Lower leg skin (tissue), 4 donors: ENCODE measurements around the gene SMOC1. TPM values are rescaled to one million over a fixed set of nuclear protein-coding genes. Genes with fewer than 3 reads are reported as not detected.

ENCODE experiments used
- DNase-seq, 2 donors: peaks; one replicate each; pipeline ENCODE4 v3.0.0-alpha.2; 2019; ENCODE audit warnings: low spot score in 2 of 2
- H3K4me3 ChIP-seq: fragments of 200-600 bp; sonication (generic); 2 replicates; pipeline ENCODE4 v1.5.1; 2017; ENCODE audit warnings: mild to moderate bottlenecking, low read depth; ENCODE audit not compliant: poor library complexity, severe bottlenecking
- POLR2A ChIP-seq, 2 donors: fragments of 450-650 bp; IDR thresholded peaks; one replicate each; pipeline ENCODE4 v1.6.1; 2016 to 2017; ENCODE audit warnings: antibody characterized with exemption in 2 of 2, mild to moderate bottlenecking in 1 of 2, moderate library complexity in 1 of 2
- WGBS, 2 donors: methylation state at CpG; one replicate each; pipeline ENCODE4 v1.1.5; 2018; 5-methylcytosine and 5-hydroxymethylcytosine counted together
- intact Hi-C: fragments of 100-400 bp; cut with DNase I; formaldehyde crosslinking; loops from one replicate; pipeline ENCODE4 v1.15.0; 2023; ENCODE audit warnings: low total_unique reads
- total RNA-seq, 4 donors: library from RNA; depleted of rRNA; stranded (reverse); fragments of >200 nt; gene quantifications; one replicate each; pipeline ENCODE4 v1.1.0, GENCODE V29; 2016
- TF ChIP-seq, protein P1 (sequence below), 3 donors: fragments of 450-650 bp; IDR thresholded peaks; one replicate each; pipeline ENCODE4 v1.5.1; 2016; ENCODE audit warnings: antibody characterized with exemption in 3 of 3, mild to moderate bottlenecking in 3 of 3, moderate library complexity in 2 of 3

SMOC1 gene
- total RNA-seq, 4 donors from 2014 or later = 1.1 to 5.4 (median 1.9) TPM

DNA sequence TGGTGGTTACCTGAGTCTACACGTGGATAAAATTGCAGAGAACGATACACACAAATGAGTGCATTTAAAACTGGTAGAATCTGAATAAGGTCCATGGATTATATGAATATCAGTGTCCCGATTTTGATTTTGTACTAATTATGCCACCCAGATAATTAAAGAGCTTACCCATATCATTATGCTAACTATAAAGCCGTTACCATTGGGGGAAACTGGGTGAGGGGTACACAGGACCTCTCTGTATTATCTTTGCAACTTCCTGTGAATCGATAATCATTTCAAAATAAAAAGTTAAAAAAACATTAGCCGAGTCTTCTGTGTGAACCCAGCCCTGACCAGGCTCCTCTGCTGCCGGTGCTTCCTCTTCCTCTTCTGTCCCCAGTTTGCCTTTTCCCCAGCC is 107.1 kb downstream of the SMOC1 start:
- WGBS, 2 donors = 84% methylated on average over 7 of the region's 7 CpGs
- H3K4me3 ChIP-seq = no peak overlapping the region
- intact Hi-C loops = no loop called here
- TF ChIP-seq, protein P1, sequence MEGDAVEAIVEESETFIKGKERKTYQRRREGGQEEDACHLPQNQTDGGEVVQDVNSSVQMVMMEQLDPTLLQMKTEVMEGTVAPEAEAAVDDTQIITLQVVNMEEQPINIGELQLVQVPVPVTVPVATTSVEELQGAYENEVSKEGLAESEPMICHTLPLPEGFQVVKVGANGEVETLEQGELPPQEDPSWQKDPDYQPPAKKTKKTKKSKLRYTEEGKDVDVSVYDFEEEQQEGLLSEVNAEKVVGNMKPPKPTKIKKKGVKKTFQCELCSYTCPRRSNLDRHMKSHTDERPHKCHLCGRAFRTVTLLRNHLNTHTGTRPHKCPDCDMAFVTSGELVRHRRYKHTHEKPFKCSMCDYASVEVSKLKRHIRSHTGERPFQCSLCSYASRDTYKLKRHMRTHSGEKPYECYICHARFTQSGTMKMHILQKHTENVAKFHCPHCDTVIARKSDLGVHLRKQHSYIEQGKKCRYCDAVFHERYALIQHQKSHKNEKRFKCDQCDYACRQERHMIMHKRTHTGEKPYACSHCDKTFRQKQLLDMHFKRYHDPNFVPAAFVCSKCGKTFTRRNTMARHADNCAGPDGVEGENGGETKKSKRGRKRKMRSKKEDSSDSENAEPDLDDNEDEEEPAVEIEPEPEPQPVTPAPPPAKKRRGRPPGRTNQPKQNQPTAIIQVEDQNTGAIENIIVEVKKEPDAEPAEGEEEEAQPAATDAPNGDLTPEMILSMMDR (IDR thresholded peaks at IDR 0.05) = no peak
- no peak for TF ChIP-seq POLR2A (IDR thresholded peaks at IDR 0.05)
- no peak for DNase-seq

DNA sequence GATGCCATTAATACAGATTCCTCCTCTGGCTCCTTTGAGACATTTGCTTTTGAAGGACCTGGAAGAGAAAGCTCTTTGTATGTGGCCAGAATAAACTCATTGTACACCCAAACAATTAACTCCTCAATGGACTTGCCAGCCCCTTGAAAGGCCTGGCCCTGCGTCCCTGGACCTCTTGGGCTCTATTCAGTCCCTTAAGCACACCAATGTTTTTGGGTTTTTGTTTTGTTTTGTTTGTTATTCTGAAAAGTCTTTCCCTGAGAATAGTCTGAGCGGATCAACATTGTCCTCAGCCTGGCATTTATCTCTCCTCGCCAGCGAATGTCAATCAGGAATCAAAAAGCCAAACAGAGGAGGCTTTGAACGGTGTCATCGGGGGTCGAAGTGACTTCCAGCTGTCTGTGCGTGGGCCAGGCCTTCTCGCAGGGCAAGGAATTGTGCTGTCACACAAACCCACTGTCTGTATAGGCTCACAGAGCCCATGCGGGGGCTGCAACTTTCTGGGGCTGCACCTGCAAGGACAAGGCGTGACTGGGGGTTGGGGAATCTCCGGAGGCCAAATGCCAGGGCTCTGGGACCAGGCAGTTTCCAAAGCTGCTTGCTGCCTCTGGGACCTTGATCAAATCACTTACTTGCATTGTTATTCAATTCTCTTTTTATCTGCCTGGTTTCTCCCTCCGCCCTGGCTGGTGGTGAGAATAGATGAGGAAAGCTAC is 108.3 kb downstream of the SMOC1 start:
- no peak for DNase-seq
- intact Hi-C loops = no loop called here
- H3K4me3 ChIP-seq = no peak overlapping the region
- TF ChIP-seq POLR2A (IDR thresholded peaks at IDR 0.05) = no peak
- TF ChIP-seq, protein P1 (IDR thresholded peaks at IDR 0.05) = no peak
- WGBS, 2 donors = 73 to 78% methylated on average over 13 of the region's 13 CpGs

DNA sequence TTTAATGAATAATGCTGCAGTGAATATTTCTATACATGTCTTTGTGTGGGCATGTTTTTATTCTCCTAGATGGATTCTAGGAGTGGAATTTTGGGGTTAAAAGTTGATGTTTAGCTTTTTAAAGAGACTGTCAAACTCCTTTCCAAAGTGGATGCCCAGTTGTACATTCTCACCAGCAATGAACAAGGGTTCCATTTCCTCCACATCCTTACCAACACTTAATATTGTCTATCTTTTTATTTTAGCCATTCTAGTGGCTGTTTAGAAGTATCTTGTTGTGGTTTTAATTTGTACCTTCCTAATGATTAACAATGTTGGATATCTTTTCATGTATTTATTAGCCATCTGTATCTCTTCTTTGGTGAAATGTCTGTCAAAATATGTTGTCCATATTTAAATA is 109.8 kb downstream of the SMOC1 start:
- intact Hi-C loops = no loop called here
- no peak for TF ChIP-seq POLR2A (IDR thresholded peaks at IDR 0.05)
- TF ChIP-seq, protein P1 (IDR thresholded peaks at IDR 0.05) = no peak
- no peak overlapping the region for H3K4me3 ChIP-seq
- no peak for DNase-seq

DNA sequence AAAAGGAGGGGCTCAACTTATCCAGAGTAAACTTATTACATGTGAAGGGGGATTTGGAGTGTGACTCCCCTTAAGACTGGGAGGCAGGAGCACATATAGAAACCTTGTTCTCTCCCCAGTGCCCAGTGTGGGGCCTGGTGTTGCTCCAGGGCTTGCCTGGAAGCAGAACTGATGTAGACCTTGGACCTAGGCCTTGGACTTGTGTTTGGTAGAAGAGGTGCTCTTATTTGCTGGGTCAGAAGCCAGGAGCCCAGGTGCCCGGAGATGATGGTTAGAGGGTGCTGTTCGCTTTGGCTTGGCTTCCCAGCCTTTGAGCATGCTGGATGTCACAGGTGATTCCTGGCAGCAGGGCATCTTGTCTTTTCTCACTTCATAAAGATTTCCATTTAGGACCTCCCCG is 110.4 kb downstream of the SMOC1 start:
- no peak for DNase-seq
- no peak overlapping the region for H3K4me3 ChIP-seq
- no peak for TF ChIP-seq POLR2A (IDR thresholded peaks at IDR 0.05)
- TF ChIP-seq, protein P1 (IDR thresholded peaks at IDR 0.05) = no peak
- 51 to 83% methylated on average over 3 of the region's 3 CpGs for WGBS, 2 donors
- intact Hi-C loops = no loop called here

DNA sequence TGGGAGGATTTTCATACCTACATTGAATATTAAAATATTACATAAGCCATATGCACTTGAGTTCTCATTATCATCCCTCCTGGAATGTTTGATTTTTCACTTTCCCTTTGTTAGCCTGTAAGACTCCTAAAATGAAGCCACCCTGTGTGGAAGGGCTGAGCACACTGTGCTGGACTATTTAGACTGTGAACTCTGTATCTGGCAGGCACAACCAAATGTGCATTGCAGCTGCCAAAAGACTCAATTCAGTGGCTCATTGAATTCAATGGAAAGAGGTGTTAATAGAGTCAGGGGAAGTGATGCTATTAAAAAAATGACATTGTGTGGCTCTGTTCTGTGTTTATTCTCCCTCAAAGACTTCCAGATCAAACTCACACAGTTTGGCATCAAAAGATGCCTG is 111.1 kb downstream of the SMOC1 start:
- H3K4me3 ChIP-seq = no peak overlapping the region
- TF ChIP-seq, protein P1 (IDR thresholded peaks at IDR 0.05) = no peak
- no peak for TF ChIP-seq POLR2A (IDR thresholded peaks at IDR 0.05)
- no peak for DNase-seq
- intact Hi-C loops = no loop called here

DNA sequence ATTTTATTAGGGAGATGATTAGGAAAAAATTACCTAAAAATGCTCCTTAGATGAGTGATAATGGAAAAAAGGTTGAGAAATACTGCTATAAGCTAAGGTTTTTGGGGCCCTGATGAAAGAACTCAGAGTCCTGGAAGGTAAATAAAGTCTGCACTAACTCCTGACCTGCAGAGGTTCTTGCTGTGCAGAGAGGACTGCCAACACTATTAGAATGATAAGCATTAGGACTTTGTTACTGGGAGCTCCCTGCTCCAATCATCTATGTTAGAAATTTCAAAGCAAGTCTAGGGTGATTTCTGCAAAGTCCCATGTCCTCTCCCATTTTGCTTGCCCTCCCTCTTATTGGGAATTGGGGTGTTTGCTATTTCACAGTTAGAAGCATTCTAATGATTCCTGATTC is 112.2 kb downstream of the SMOC1 start:
- intact Hi-C loops = no loop called here
- H3K4me3 ChIP-seq = no peak overlapping the region
- no peak for DNase-seq
- TF ChIP-seq POLR2A (IDR thresholded peaks at IDR 0.05) = no peak
- TF ChIP-seq, protein P1 (IDR thresholded peaks at IDR 0.05) = no peak
